ENCODE data around the gene TMEM263. TPM values are rescaled to one million over a fixed set of nuclear protein-coding genes. Genes with fewer than 3 reads are reported as not detected.
A peak's percentile ranks its signal among the peaks of the same experiment; 100 is the strongest.

TMEM263 gene
- 81.7 and 97.9 TPM in 2 replicates for total RNA-seq
- polyA plus RNA-seq: 71.5 and 116 TPM in 2 replicates
- 65.0 and 102 TPM in 2 replicates for polyA plus RNA-seq (2012)
- polyA minus RNA-seq (ENCODE audit: low replicate concordance): 24.8 and 43.6 TPM in 2 replicates

- H3K4me2 ChIP-seq (ENCODE audit: extremely low read depth, insufficient read depth, low read length): peak within 1 kb of the TSS; percentile 89
- H3K27me3 ChIP-seq (ENCODE audit: control insufficient read depth, insufficient read depth, low read length): no peaks in the 10 kb centered on the region
- TF ChIP-seq EZH2 (IDR thresholded peaks at IDR 0.05; ENCODE audit: low read length, missing control alignments) (no peak), CTCF (conservative IDR thresholded peaks at IDR 0.05 in 1 of 2, IDR thresholded peaks at IDR 0.05 in 1 of 2; ENCODE audit: low read depth in 1 of 2, low read length in 2 of 2) (no peak)
- H3K4me3 ChIP-seq (replicated peaks in 1 of 4; ENCODE audit: control extremely low read depth in 1 of 4, insufficient read depth in 1 of 4, low read depth in 3 of 4, low read length in 4 of 4): peak within 1 kb of the TSS; percentile 62 to 99 (median 82)
- H3K36me3 ChIP-seq (ENCODE audit: control insufficient read depth, insufficient read depth, low read length): no peaks in the 10 kb centered on the region
- H2AFZ ChIP-seq (ENCODE audit: low read length): peak within 1 kb of the TSS; percentile 84
- no peaks in the 10 kb centered on the region for H3K4me1 ChIP-seq (ENCODE audit: control insufficient read depth, extremely low read depth, insufficient read depth, low read length)
- peaks cover 44% of the 10 kb centered on the region for H3K79me2 ChIP-seq (ENCODE audit: control insufficient read depth, insufficient read depth, low read length)
- H3K27ac ChIP-seq (ENCODE audit: insufficient read depth, low read length): peak within 1 kb of the TSS; percentile 98
- H3K9ac ChIP-seq (ENCODE audit: insufficient read depth, low read length): peak within 1 kb of the TSS; percentile 100
- no peaks in the 10 kb centered on the region for H3K9me3 ChIP-seq (ENCODE audit: control insufficient read depth, insufficient read depth, low read depth, low read length)
- DNase-seq (ENCODE audit: low read depth in 2 of 2): peak; percentile 94 to 97
- H4K20me1 ChIP-seq (ENCODE audit: control insufficient read depth, extremely low read depth, insufficient read depth, low read length): peaks cover 2% of the 10 kb centered on the region
Measured at GRCh38 chr12:106955377-106956047, at the start of gene TMEM263. Gene TMEM263 (plus strand): TSS chr12:106955907. CDS start chr12:106967117, 11,210 bp downstream.

GRCh38 chr12:106906715-106907114 lies 49.0 kb upstream of the TMEM263 start:
- Histone ChIP-seq H3K9me3 (ENCODE audit: control insufficient read depth, insufficient read depth, low read depth, low read length) (no peaks in the 10 kb centered on the region), H3K4me1 (ENCODE audit: control insufficient read depth, extremely low read depth, insufficient read depth, low read length) (peaks cover 2% of the 10 kb centered on the region), H3K27ac (ENCODE audit: insufficient read depth, low read length) (no peak overlapping the region), H2AFZ (ENCODE audit: low read length) (no peak overlapping the region), H3K9ac (ENCODE audit: insufficient read depth, low read length) (no peak overlapping the region), H4K20me1 (ENCODE audit: control insufficient read depth, extremely low read depth, insufficient read depth, low read length) (no peaks in the 10 kb centered on the region), H3K4me2 (ENCODE audit: extremely low read depth, insufficient read depth, low read length) (no peak overlapping the region), H3K27me3 (ENCODE audit: control insufficient read depth, insufficient read depth, low read length) (no peaks in the 10 kb centered on the region), H3K79me2 (ENCODE audit: control insufficient read depth, insufficient read depth, low read length) (no peaks in the 10 kb centered on the region), H3K36me3 (ENCODE audit: control insufficient read depth, insufficient read depth, low read length) (no peaks in the 10 kb centered on the region), H3K4me3 (replicated peaks in 1 of 4; ENCODE audit: control extremely low read depth in 1 of 4, insufficient read depth in 1 of 4, low read depth in 3 of 4, low read length in 4 of 4) (no peak overlapping the region)
- TF ChIP-seq EZH2 (IDR thresholded peaks at IDR 0.05; ENCODE audit: low read length, missing control alignments) (no peak), CTCF (conservative IDR thresholded peaks at IDR 0.05 in 1 of 2, IDR thresholded peaks at IDR 0.05 in 1 of 2; ENCODE audit: low read depth in 1 of 2, low read length in 2 of 2) (no peak)
- DNase-seq (ENCODE audit: low read depth in 2 of 2): no peak

- TF ChIP-seq EZH2 (IDR thresholded peaks at IDR 0.05; ENCODE audit: low read length, missing control alignments): no peak
- TF ChIP-seq CTCF (conservative IDR thresholded peaks at IDR 0.05 in 1 of 2, IDR thresholded peaks at IDR 0.05 in 1 of 2; ENCODE audit: low read depth in 1 of 2, low read length in 2 of 2): no peak
- H3K27me3 ChIP-seq (ENCODE audit: control insufficient read depth, insufficient read depth, low read length): no peaks in the 10 kb centered on the region
Measured at GRCh38 chr12:106907411-106907810, 48.3 kb upstream of the TMEM263 start.

More at GRCh38 chr12:106907411-106907810, 48.3 kb upstream of the TMEM263 start:
- H3K9ac ChIP-seq (ENCODE audit: insufficient read depth, low read length): no peak overlapping the region
- H3K4me2 ChIP-seq (ENCODE audit: extremely low read depth, insufficient read depth, low read length): no peak overlapping the region
- no peak overlapping the region for H3K4me3 ChIP-seq (replicated peaks in 1 of 4; ENCODE audit: control extremely low read depth in 1 of 4, insufficient read depth in 1 of 4, low read depth in 3 of 4, low read length in 4 of 4)
- no peaks in the 10 kb centered on the region for H3K79me2 ChIP-seq (ENCODE audit: control insufficient read depth, insufficient read depth, low read length)
- H3K36me3 ChIP-seq (ENCODE audit: control insufficient read depth, insufficient read depth, low read length): no peaks in the 10 kb centered on the region
- no peaks in the 10 kb centered on the region for H4K20me1 ChIP-seq (ENCODE audit: control insufficient read depth, extremely low read depth, insufficient read depth, low read length)
- peaks cover 2% of the 10 kb centered on the region for H3K4me1 ChIP-seq (ENCODE audit: control insufficient read depth, extremely low read depth, insufficient read depth, low read length)
- no peak overlapping the region for H3K27ac ChIP-seq (ENCODE audit: insufficient read depth, low read length)
- H3K9me3 ChIP-seq (ENCODE audit: control insufficient read depth, insufficient read depth, low read depth, low read length): no peaks in the 10 kb centered on the region
- no peak for DNase-seq (ENCODE audit: low read depth in 2 of 2)
- H2AFZ ChIP-seq (ENCODE audit: low read length): no peak overlapping the region
